KMS-11 (cell line): Measurements from ENCODE around the gene FRY.

ENCODE experiments used
- H2AFZ ChIP-seq: fragments of 200-600 bp; sonication (generic); 2 replicates; pipeline ENCODE4 v1.6.1; 2016; ENCODE audit warnings: antibody characterized with exemption, mixed run types, low read depth
- H3K27ac ChIP-seq: fragments of 200-600 bp; sonication (generic); 2 replicates; pipeline ENCODE4 v1.6.1; 2016; ENCODE audit warnings: mild to moderate bottlenecking, mixed run types
- H3K27me3 ChIP-seq: fragments of 200-600 bp; sonication (generic); 2 replicates; pipeline ENCODE4 v1.6.1; 2017; ENCODE audit warnings: mild to moderate bottlenecking, low read depth, mixed run types, moderate library complexity; ENCODE audit not compliant: insufficient read depth
- H3K36me3 ChIP-seq: fragments of 200-600 bp; sonication (generic); 2 replicates; pipeline ENCODE4 v1.6.1; 2017; ENCODE audit warnings: mild to moderate bottlenecking, mixed run types; ENCODE audit not compliant: insufficient read depth
- H3K4me1 ChIP-seq: fragments of 200-600 bp; sonication (generic); 2 replicates; pipeline ENCODE4 v1.6.1; 2016; ENCODE audit warnings: mild to moderate bottlenecking, low read depth, mixed run types; ENCODE audit not compliant: poor library complexity, severe bottlenecking
- H3K4me2 ChIP-seq: fragments of 200-600 bp; sonication (generic); 2 replicates; pipeline ENCODE4 v1.7.0; 2016; ENCODE audit warnings: mild to moderate bottlenecking, mixed run types
- H3K4me3 ChIP-seq: fragments of 200-600 bp; sonication (generic); IDR thresholded peaks from 2 replicates; pipeline ENCODE4 v1.6.1; 2017; ENCODE audit warnings: low read depth, low read length, mixed read lengths; ENCODE audit not compliant: insufficient read depth
- H3K79me2 ChIP-seq: fragments of 200-600 bp; sonication (generic); 2 replicates; pipeline ENCODE4 v1.6.1; 2016; ENCODE audit warnings: low read depth, mixed run types; ENCODE audit not compliant: insufficient read depth
- H3K9ac ChIP-seq: fragments of 200-600 bp; sonication (generic); 2 replicates; pipeline ENCODE4 v1.6.1; 2016; ENCODE audit warnings: mild to moderate bottlenecking, mixed run types
- H4K20me1 ChIP-seq: fragments of 200-600 bp; sonication (generic); 2 replicates; pipeline ENCODE4 v1.6.1; 2016; ENCODE audit warnings: mild to moderate bottlenecking, mixed run types; ENCODE audit not compliant: insufficient read depth
- CTCF ChIP-seq: fragments of 200-600 bp; sonication (generic); conservative IDR thresholded peaks from 2 replicates; pipeline ENCODE4 v1.6.1; 2017; ENCODE audit warnings: low read depth, mild to moderate bottlenecking, antibody characterized with exemption, low read length, moderate library complexity, mixed read lengths

Gene FRY

GRCh38 chr13:32297206-32297605 is 265.6 kb downstream of the FRY start:
- Histone ChIP-seq H3K4me2 (peak overlapping the region; percentile 46), H3K79me2 (no peaks in the 10 kb centered on the region), H3K9ac (no peak overlapping the region), H3K27me3 (no peaks in the 10 kb centered on the region), H3K4me1 (peaks cover 18% of the 10 kb centered on the region), H2AFZ (no peak overlapping the region), H4K20me1 (no peaks in the 10 kb centered on the region), H3K36me3 (no peaks in the 10 kb centered on the region), H3K4me3 (no peak overlapping the region), H3K27ac (peak overlapping the region; percentile 12; the same call in 1 of the 2 replicates)
- no peak for TF ChIP-seq CTCF

GRCh38 chr13:32298695-32299094 is 267.1 kb downstream of the FRY start:
- no peaks in the 10 kb centered on the region for H4K20me1 ChIP-seq
- no peak for TF ChIP-seq CTCF
- H3K9ac ChIP-seq, result no peak overlapping the region
- H3K27ac ChIP-seq, result no peak overlapping the region
- no peak overlapping the region for H3K4me3 ChIP-seq
- H3K36me3 ChIP-seq, result no peaks in the 10 kb centered on the region
- peaks cover 18% of the 10 kb centered on the region for H3K4me1 ChIP-seq
- no peaks in the 10 kb centered on the region for H3K79me2 ChIP-seq
- H3K27me3 ChIP-seq, result no peaks in the 10 kb centered on the region
- H3K4me2 ChIP-seq, result no peak overlapping the region
- H2AFZ ChIP-seq, result no peak overlapping the region

- Histone ChIP-seq H3K4me1 (peaks cover 18% of the 10 kb centered on the region), H3K4me3 (no peak overlapping the region), H2AFZ (no peak overlapping the region), H3K4me2 (no peak overlapping the region), H4K20me1 (no peaks in the 10 kb centered on the region), H3K36me3 (no peaks in the 10 kb centered on the region), H3K27ac (no peak overlapping the region), H3K9ac (no peak overlapping the region), H3K27me3 (no peaks in the 10 kb centered on the region), H3K79me2 (no peaks in the 10 kb centered on the region)
- TF ChIP-seq CTCF, result no peak
Measured at GRCh38 chr13:32299893-32300292, 268.3 kb downstream of the FRY start.

GRCh38 chr13:32300406-32300805 is 268.8 kb downstream of the FRY start:
- Histone ChIP-seq H3K27ac (no peak overlapping the region), H4K20me1 (no peaks in the 10 kb centered on the region), H3K9ac (no peak overlapping the region), H3K36me3 (no peaks in the 10 kb centered on the region), H2AFZ (no peak overlapping the region), H3K4me1 (peaks cover 18% of the 10 kb centered on the region), H3K79me2 (no peaks in the 10 kb centered on the region), H3K4me3 (no peak overlapping the region), H3K4me2 (no peak overlapping the region), H3K27me3 (no peaks in the 10 kb centered on the region)
- TF ChIP-seq CTCF, result no peak
